SK-MEL-5 (cell line): ENCODE results near the gene ZFAND2B. TPM values are rescaled to one million over a fixed set of nuclear protein-coding genes. Genes with fewer than 3 reads are reported as not detected.

Experiments
- DNase-seq: peaks from one replicate; pipeline ENCODE4 v3.0.0-alpha.2; 2016; ENCODE audit warnings: low read depth, low spot score
- in situ Hi-C: cut with HindIII; loops from 2 replicates; pipeline ENCODE4 v1.10.0; 2016; ENCODE audit warnings: low sequenced_read_pairs, high pct_unique_total_duplicates, low pct_unique_long_range_greater_than_20kb
- polyA plus RNA-seq, 2 experiments: library from polyadenylated mRNA; depleted of rRNA; stranded (reverse); fragments of >200 nt; gene quantifications; 2 replicates each; pipeline ENCODE4 v1.2.3, GENCODE V29; 2015
- total RNA-seq: library from RNA; depleted of rRNA; stranded (reverse); fragments of >200 nt; shearing (Covaris generic); gene quantifications from 2 replicates; pipeline ENCODE4 v1.2.3, GENCODE V29; 2014; rRNA removed

ZFAND2B gene, protein sequence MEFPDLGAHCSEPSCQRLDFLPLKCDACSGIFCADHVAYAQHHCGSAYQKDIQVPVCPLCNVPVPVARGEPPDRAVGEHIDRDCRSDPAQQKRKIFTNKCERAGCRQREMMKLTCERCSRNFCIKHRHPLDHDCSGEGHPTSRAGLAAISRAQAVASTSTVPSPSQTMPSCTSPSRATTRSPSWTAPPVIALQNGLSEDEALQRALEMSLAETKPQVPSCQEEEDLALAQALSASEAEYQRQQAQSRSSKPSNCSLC
- total RNA-seq: 10.9 and 16.2 TPM in 2 replicates
- polyA plus RNA-seq (2015; cell fraction: cytosol; rRNA removed): 9.1 and 13.8 TPM in 2 replicates
- polyA plus RNA-seq (2015; cell fraction: nucleus; rRNA removed): 41.2 and 54.4 TPM in 2 replicates

DNA sequence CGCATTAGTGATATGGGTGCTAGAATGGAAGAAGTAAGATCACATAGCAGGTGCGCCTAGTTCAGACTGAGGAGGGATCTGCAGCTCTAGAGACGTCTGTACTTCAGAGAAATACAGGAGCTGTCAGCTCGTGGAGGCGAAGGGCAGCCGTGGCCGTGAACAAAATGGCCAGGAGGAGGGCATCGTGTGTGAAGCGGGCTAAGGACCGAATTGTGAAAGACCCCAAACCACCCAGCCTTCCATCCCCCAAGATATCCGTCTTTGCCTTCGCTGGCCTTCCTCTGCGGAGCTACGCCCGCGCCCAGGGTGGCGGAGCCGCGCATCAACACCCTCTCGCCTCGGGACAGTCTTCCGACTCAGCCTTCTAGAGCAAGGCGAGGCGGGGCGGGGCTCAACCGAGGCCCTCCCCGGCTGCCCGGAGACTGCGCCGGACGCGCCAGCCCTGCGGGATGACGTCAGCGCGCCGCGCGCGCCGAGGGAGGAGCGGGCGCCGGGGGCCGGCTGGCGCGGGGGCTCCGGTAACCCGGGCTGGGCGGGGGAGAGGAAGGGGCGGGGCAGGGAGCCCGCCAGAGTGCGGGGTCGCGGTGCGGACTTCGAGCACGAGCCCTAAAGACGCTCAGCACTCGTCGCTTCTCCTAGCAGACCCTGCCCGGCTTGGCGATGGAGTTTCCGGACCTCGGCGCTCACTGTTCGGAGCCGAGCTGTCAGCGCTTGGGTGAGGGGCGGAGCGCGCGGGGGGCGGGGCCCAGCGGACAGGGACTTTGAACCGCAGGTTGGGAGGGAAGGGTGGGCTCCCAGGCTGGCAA is at the start of gene ZFAND2B:
ZFAND2B (plus strand) TSS at position 455 of the 806 bp plus-strand sequence; CDS start at position 661, 206 bp downstream.
- in situ Hi-C loops: no loop called here

DNA sequence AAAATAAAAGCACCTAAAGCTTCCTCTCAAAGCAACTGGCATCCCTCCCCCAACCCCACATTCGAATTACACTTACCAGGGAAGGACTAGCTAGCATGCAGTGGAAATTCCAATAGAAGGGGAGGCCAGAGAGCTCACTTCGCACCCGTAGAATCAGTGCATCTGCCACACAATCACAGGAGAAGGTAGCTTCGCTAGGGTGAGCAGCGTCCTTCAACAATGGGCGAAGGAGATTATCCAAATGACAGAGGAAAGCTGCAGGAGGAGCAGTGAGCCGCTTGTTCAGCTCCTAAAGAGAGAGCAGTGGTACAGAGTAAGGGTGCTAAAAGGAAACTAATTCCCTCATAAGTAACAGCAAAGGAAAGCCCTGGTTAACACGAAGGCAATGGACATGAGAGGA is 49.2 kb upstream of the ZFAND2B start:
- in situ Hi-C loops: no loop called here
- DNase-seq: no peak

More for the DNA sequence above, at the start of gene ZFAND2B:
- DNase-seq: peak; percentile 91

DNA sequence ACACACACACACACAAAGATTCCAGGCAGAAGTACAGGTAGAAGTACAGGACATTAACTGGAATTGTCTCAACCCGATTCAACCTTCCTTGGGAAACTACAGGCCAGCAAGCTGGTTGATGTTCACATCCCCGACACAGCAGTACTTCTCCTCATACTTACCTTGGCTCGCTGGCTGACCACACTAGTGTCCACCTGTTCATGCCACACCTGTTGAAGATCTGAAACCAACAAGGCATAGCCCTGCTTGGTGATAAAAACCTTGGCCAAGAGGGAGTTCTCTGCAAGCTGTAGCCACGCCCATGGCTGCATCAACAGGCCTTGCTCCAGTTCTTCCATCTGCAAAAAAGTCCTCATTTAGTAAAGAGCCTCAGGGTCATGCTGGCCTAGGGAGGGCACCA is 48.6 kb upstream of the ZFAND2B start:
- in situ Hi-C loops: no loop called here
- no peak for DNase-seq

DNA sequence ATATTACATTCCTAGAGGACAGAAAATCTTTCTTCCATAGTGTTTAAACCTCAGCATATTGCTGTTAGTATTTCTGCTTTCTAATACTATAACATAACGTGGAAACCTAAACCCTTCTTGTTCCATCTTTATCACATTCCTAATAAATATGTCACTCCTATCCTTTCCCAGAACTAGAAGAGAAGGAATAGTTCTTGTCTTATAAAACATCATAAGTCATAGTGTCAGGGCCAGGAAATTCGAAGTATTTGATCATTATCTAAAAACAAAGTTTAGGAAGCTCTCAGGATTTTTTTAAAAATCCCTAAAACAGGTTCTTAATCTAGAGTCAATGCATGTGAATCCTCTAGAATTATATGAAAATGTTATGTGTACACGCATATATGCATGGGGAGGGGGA is 48.0 kb upstream of the ZFAND2B start:
- in situ Hi-C loops: no loop called here
- DNase-seq: no peak

DNA sequence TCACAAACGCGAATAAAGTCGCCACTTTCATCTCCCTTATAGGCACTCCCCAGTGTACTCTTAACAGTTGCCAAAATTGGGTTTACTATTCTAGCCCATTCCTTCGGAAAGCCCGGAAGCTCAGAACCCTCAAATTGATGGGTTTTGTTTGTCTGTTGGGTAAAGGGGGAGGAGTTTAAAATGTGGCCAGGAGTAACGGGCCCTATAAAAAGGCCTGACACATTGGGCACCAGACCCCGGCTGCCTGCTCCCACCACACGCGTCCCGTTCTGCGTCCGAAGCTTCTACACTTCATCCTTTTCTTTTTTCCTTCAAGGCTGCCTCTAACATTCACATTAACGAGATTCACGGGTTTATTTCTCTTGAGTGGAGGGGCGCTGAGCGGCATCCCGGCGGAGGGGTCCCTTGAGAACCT is 46.8 kb upstream of the ZFAND2B start:
- in situ Hi-C loops: no loop called here
- no peak for DNase-seq

DNA sequence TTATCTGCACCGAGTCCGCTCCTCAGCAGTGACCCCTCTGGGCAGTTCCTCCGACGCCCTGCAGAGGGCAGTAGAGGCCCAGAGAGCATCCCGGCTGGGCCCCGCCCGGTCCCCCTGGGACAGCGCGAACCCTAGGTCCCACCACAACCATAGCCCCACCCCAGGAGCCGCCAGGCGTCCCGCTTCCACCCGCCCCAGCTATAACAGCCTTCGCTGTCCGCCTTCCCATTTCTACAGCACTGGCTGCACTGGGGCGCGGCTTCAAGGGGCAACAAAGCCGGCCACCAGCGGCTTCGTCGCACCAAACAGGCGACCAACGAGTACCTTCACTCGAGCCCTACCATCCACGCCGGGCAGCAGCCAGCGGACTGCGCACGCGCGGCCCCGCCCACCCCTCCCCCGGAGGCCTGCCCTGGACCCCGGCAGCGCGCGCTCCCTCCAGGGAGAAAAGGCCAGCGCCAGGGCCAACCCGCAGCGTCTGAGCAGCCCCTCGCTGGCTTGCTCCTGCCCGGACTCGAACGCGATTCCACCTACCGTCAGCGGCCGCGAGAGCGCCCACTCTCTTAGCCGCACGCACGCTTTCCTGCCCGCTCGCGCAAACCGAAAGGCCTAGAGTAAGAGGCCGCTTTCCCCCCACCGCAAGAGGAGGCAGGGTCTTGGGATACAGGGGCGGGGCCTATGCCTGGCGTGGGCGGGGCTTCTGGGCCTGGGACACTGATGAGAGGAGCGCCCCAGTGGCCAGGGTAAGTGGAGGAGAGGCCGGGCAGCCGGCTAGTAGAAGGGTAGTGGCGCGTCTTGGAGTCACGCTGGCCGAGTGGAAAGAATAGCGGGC is 46.2 kb upstream of the ZFAND2B start, which contains the start of gene NHEJ1:
NHEJ1 (minus strand) TSS at position 630 of the 832 bp plus-strand sequence. CDS start 2,453 bp downstream, outside the sequence.
- in situ Hi-C loops: no loop called here
- peak; percentile 93 for DNase-seq

DNA sequence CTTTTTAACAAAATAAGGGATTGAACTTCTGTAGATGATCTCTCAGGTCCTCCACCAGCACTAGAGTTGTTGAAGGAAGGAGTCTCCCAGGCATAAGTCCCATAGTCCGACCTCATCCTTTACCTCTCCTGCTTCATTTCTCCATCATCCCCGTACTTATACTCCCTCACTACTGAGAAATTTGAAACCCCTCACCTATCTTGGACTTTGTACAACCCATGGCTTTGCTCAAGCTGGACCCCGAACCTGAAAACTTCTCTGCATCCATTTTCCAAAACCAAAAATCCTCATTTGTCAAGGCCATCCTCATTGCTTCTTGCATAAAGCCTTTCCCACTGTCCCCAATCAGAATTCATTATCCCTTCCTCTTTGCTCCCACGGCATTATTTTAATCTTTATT is 45.5 kb upstream of the ZFAND2B start:
- in situ Hi-C loops: no loop called here
- DNase-seq: no peak

DNA sequence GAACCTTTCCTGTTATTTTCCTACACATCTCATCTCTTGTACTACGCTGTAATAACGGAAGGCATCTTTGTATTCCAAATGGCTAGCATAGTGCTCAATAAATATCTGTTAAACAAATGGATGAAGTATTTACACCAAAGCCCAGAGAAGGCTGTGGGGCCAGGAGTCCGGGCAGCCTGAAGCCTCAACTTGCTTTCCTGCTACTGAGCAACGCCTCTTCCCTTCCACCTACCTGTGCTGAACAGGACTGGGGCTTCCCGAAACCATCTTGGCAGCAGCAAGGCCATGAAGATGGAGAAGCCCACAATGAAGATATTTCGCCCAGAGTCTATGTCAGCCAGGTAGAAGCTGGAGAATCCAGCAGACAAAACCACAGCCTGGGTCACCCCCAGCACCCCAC is 43.4 kb upstream of the ZFAND2B start:
- in situ Hi-C loops: no loop called here
- DNase-seq: no peak

DNA sequence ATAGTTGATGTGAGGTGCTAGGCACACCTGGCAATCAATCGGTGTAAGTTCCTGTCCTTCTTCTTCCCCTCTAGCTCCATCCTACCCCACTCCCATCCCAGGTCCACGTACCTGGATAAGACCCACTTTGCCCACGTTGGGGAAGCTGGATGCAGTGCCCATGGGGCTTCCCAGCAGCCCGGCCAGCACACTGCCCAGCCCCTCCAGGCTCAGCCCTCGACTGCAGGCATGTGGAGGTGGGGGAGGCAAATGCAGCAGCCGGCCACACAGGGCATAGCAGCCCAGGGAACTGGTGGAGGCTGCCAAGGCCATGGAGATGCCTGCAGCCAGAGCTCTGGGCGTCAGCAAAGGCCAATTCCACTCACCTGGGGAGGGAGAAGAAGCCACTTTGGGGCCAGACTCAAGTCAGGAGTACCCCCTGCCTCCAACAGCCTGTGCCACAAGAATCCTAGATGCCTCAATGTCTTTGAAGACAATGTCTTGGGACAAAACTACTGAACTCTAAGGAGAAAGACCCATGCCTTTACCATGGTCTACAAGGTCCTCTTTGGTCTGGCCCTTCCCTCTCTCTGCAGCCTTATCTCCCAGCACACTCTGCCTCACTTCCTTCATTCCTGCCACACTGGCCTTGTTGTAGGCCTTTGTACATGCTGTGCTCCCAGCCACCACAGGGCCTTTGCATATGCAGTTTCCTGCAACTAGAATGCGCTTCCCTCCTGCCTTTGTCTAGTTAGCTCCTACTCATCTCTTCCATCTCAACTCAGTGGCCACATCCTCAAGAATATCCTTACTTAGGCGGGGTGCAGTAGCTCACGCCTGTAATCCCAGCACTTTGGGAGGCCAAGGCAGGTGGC is 41.3 kb upstream of the ZFAND2B start:
- in situ Hi-C loops: no loop called here

DNA sequence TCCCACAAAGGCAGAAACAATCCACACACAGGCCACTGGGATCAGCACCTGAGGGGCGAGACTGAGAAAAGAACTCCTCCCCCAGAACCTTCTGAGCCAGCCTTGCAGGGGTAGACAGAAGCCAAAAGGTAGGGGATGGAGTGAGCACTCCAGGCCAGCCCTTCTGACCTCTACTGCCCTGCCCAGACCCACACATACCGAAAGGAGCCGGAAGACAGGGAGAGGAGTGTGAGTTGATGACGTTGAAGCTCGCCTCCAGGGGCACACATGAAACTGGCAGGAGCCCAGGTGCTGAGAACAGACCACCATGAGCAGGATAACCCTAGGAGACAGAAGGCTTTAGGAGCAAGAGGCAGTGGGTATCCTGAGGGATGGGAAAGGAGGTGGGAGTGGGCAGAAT is 38.6 kb upstream of the ZFAND2B start:
- DNase-seq: no peak
- in situ Hi-C loops: no loop called here

More for the DNA sequence above, 41.3 kb upstream of the ZFAND2B start:
- DNase-seq: no peak

DNA sequence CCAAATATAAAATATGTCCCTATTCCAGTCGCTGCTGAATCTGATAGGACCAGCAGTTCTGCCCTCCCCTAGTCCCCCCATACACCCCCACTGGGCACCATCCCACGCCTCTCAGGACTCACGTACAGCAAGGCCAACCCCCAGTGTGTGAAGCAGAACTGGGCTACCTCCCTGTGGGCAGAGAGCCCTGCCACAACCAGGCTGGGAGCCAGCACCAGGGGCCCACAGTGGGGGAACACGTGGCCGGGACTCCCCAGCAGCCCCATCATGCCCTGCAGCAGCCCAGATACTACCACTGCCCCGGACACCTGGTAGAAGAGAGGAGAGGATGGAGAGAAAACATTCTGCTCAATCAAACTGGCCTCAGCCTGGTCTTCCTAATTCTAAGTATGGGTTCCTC is 38.1 kb upstream of the ZFAND2B start:
- in situ Hi-C loops: no loop called here
- DNase-seq: no peak

DNA sequence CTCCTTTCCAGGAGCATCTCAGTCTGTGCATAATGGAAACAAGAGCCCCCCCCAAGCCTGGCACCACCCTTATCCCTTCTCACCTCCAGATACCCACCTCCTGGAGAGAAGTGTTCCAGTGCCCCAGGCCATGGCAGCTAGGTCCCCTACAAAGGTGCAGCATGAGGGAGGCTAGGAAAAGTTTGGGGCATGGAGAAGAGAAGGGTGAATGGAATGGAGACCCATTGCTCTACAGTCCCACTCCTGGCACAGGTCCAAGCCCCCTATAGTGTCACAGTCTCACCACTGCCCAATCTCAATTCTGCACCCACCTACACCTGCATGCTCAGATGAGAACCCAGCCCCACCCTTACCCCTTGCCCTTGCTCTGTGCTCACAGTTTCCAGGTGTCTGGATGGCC is 37.6 kb upstream of the ZFAND2B start:
- in situ Hi-C loops: no loop called here
- no peak for DNase-seq

DNA sequence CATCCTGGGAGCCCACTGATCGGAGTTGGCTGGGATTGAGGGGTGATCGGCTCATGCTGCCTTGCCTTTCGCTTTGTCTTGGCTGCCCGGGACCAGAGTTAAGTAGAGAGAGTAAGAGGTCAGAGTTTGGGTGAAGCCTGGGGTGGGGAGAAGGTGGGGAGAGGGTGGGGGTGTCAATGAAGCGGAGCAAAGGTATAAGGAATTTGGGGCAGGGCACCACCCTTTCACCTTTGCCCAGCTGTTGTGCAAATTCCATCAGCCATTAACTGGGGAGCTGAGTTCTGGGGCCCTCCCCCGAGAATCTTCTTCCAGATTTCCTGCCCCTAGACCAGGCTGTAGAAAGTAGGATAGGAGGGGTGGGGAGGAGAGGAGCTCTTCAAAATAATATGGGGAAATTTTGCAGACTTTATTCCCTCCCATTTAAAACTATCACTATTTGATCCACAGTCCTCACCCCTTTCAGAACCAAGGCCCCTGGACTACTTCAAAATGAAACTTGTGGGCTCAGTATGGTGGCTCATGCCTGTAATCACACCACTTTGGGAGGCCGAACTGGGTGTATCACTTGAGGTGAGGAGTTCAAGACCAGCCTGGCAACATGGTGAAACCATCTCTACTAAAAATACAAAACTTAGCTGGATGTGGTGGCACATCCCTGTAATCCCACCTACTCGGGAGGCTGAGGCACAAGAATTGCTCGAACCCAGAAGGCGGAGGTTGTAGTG is 36.5 kb upstream of the ZFAND2B start, which contains the start of gene SLC23A3:
SLC23A3 (minus strand) TSS at position 100 of the 725 bp plus-strand sequence; CDS start at position 55, 45 bp downstream.
- no peak for DNase-seq
- in situ Hi-C loops: no loop called here

DNA sequence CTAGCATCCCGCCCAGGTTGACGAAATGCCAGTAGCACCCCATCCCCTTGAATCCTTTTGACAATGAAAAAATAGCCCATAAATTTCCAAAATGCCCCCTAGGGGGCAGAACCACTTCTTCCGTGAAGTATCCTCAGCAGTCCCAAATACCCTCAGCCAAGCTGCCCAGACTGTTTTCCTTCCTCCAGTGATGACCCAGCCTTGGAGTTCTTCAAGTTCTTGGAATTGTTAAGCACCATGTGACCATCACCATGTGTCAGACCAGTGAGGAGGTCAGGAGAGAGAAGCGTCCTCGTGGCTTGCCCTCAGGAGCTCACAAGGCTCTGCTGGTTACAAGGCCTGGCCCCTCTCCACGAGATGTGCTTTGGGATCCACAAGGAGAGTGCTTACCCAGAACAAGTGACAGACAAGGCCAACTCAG is 35.3 kb upstream of the ZFAND2B start:
- DNase-seq: peak; percentile 97
- in situ Hi-C loops: no loop called here

DNA sequence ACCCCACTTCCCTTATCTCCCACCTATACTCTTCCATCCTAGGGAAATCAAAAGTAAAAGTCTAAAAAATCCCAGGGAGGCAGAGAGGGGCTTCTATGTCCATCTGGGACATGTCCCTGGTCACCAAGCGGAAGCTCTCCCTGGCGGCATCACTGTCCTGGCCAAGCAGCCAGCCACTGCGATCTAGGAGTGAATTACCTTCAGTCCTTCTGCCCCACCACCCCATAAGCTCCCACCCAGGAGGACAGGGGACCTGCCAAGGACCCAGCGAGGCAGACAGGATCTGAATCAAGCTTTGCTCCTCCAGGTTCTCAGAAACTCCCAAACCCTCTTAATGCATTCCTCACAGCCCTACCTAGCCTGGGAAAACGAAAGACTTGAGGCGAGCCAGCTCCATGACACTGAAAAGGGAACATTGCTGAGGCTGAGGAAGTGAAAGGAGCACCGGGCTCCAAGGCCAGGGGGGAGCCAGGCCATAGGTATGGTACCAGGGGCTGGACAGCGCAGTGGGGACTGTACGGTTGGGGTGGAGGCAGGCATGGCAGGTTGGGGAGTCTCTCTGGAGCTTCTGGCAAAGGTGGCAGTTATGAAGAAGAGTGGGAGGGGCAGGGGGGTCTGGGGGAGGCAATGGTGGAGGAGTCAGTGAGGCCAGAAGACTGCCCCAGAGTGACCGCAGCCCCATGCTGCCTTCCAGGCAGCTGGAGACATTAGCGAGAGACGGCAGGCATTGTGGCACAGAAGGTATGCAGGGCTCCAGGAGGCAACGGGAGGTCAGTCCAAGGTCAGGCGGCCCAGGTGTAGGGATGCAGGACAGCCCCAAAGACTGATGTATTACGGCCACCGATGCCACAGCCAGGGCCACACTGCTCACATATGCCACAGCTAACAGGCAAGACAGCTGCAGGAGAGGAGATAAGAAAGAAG is 34.1 kb upstream of the ZFAND2B start:
- in situ Hi-C loops: no loop called here
- no peak for DNase-seq
